Measurements from ENCODE around the gene EPX.

The EPX gene

GRCh38 chr17:58204796-58205195 lies 12.3 kb downstream of the EPX start:
- Histone ChIP-seq H3K36me3 (ENCODE audit: control insufficient read depth in 2 of 2, insufficient read depth in 1 of 2, low read length in 2 of 2) (peaks cover 5 to 47% of the 10 kb centered on the region in 2 experiments; a peak in 2 of 3 replicates), H3K27ac (ENCODE audit: extremely low read depth, low read depth, low read length) (no peak overlapping the region), H3K4me1 (ENCODE audit: control insufficient read depth, insufficient read depth, low read length) (no peaks in the 10 kb centered on the region; the same call in 1 of the 2 replicates), H3K4me3 (ENCODE audit: low read depth, low read length) (no peak overlapping the region), H3K9me3 (ENCODE audit: control insufficient read depth, insufficient read depth, low read depth, low read length) (no peaks in the 10 kb centered on the region)
- CTCF ChIA-PET = no interaction called here
- TF ChIP-seq ZNF596 (tag by site-specific recombination; IDR thresholded peaks at IDR 0.05) = no peak
- TF ChIP-seq, protein P1, sequence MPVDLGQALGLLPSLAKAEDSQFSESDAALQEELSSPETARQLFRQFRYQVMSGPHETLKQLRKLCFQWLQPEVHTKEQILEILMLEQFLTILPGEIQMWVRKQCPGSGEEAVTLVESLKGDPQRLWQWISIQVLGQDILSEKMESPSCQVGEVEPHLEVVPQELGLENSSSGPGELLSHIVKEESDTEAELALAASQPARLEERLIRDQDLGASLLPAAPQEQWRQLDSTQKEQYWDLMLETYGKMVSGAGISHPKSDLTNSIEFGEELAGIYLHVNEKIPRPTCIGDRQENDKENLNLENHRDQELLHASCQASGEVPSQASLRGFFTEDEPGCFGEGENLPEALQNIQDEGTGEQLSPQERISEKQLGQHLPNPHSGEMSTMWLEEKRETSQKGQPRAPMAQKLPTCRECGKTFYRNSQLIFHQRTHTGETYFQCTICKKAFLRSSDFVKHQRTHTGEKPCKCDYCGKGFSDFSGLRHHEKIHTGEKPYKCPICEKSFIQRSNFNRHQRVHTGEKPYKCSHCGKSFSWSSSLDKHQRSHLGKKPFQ (tag by site-specific recombination; IDR thresholded peaks at IDR 0.05) = no peak
- no peak for TF ChIP-seq ZNF571 (tag by site-specific recombination; IDR thresholded peaks at IDR 0.05)
- no peak for TF ChIP-seq ZNF843 (tag by site-specific recombination; IDR thresholded peaks at IDR 0.05)
- no peak for TF ChIP-seq ZXDB (tag by site-specific recombination; IDR thresholded peaks at IDR 0.05)
- no peak for TF ChIP-seq GLI4 (tag by site-specific recombination; IDR thresholded peaks at IDR 0.05)
- no peak for TF ChIP-seq ZNF394 (tag by site-specific recombination; IDR thresholded peaks at IDR 0.05; ENCODE audit: borderline replicate concordance)
- TF ChIP-seq ZBTB6 (tag by site-specific recombination; IDR thresholded peaks at IDR 0.05) = no peak
- no peak for TF ChIP-seq MZF1 (tag by site-specific recombination; IDR thresholded peaks at IDR 0.05; ENCODE audit: borderline replicate concordance)
- no peak for TF ChIP-seq ZNF623 (tag by site-specific recombination; IDR thresholded peaks at IDR 0.05)
- POLR2A ChIA-PET = interaction anchor here (1.0 kb wide), 1 partner anchor 13 kb away, joined by 6 read pairs; no protein-coding TSS in a partner anchor

GRCh38 chr17:58205936-58206335 lies 13.4 kb downstream of the EPX start:
- ChIA-PET CTCF (no interaction called here), POLR2A (no interaction called here)

DNA sequence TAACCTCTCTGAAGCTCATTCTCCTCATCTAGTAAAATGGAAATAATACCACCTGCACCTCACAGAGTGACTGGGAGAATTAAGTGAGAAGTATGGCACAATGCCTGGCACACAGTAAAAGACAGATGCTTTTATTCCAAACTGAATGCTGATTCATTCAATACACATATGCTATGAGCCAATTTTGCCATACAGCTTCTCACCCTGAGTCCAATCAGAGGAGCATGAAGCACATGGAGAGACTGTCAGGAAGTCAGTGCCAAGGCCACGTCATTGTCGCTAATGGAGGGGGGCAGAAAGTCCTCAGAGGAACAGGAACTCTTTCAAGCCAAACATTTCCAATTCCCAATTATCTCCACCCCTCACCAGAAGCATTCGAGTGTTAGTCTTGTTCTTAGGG lies 14.9 kb downstream of the EPX start:
- ChIA-PET CTCF (interaction anchor here (0.8 kb wide), 1 partner anchor 12 kb away, joined by 4 read pairs; the partner anchor contains the start of gene MKS1), POLR2A (interaction anchor here (0.5 kb wide), 1 partner anchor 522 kb away, joined by 3 read pairs; no protein-coding TSS in a partner anchor)
- H3K36me3 ChIP-seq (ENCODE audit: control insufficient read depth in 2 of 2, insufficient read depth in 1 of 2, low read length in 2 of 2) = peaks cover 26 to 72% of the 10 kb centered on the region in 2 experiments

More at GRCh38 chr17:58205936-58206335, 13.4 kb downstream of the EPX start:
- Histone ChIP-seq H3K27ac (ENCODE audit: extremely low read depth, low read depth, low read length) (no peak overlapping the region), H3K4me3 (ENCODE audit: low read depth, low read length) (no peak overlapping the region), H3K36me3 (ENCODE audit: control insufficient read depth in 2 of 2, insufficient read depth in 1 of 2, low read length in 2 of 2) (peaks cover 13 to 58% of the 10 kb centered on the region in 2 experiments; a peak in 2 of 3 replicates), H3K9me3 (ENCODE audit: control insufficient read depth, insufficient read depth, low read depth, low read length) (no peaks in the 10 kb centered on the region), H3K4me1 (ENCODE audit: control insufficient read depth, insufficient read depth, low read length) (no peaks in the 10 kb centered on the region)
- TF ChIP-seq ZSCAN23 (tag by site-specific recombination; IDR thresholded peaks at IDR 0.05) (no peak), ZFHX2 (tag by site-specific recombination; conservative IDR thresholded peaks at IDR 0.05) (no peak), ZNF292 (tag by site-specific recombination; IDR thresholded peaks at IDR 0.05; ENCODE audit: borderline replicate concordance, low read depth) (no peak), ZNF391 (tag by site-specific recombination; IDR thresholded peaks at IDR 0.05; ENCODE audit: borderline replicate concordance, low read depth) (no peak), GLIS2 (tag by site-specific recombination; IDR thresholded peaks at IDR 0.05) (no peak), ZNF571 (tag by site-specific recombination; IDR thresholded peaks at IDR 0.05) (no peak)

More for the DNA sequence above, 14.9 kb downstream of the EPX start:
- Histone ChIP-seq H3K9me3 (ENCODE audit: control insufficient read depth, insufficient read depth, low read depth, low read length) (no peaks in the 10 kb centered on the region), H3K4me1 (ENCODE audit: control insufficient read depth, insufficient read depth, low read length) (no peaks in the 10 kb centered on the region), H3K4me3 (ENCODE audit: low read depth, low read length) (no peak overlapping the region), H3K27ac (ENCODE audit: extremely low read depth, low read depth, low read length) (no peak overlapping the region)
- TF ChIP-seq ZXDB (tag by site-specific recombination; IDR thresholded peaks at IDR 0.05) (no peak), REPIN1 (tag by site-specific recombination; IDR thresholded peaks at IDR 0.05; ENCODE audit: low read depth) (no peak), ZNF157 (tag by site-specific recombination; IDR thresholded peaks at IDR 0.05) (no peak), TSHZ1 (tag by site-specific recombination; IDR thresholded peaks at IDR 0.05; ENCODE audit: borderline replicate concordance) (no peak), ZNF692 (tag by site-specific recombination; IDR thresholded peaks at IDR 0.05) (no peak), ZIC2 (tag by site-specific recombination; IDR thresholded peaks at IDR 0.05) (no peak), ZSCAN30 (tag by site-specific recombination; IDR thresholded peaks at IDR 0.05) (no peak)
- TF ChIP-seq, protein P2, sequence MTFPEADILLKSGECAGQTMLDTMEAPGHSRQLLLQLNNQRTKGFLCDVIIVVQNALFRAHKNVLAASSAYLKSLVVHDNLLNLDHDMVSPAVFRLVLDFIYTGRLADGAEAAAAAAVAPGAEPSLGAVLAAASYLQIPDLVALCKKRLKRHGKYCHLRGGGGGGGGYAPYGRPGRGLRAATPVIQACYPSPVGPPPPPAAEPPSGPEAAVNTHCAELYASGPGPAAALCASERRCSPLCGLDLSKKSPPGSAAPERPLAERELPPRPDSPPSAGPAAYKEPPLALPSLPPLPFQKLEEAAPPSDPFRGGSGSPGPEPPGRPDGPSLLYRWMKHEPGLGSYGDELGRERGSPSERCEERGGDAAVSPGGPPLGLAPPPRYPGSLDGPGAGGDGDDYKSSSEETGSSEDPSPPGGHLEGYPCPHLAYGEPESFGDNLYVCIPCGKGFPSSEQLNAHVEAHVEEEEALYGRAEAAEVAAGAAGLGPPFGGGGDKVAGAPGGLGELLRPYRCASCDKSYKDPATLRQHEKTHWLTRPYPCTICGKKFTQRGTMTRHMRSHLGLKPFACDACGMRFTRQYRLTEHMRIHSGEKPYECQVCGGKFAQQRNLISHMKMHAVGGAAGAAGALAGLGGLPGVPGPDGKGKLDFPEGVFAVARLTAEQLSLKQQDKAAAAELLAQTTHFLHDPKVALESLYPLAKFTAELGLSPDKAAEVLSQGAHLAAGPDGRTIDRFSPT (tag by site-specific recombination; IDR thresholded peaks at IDR 0.05) = no peak
